DMS153 treated with DMSO at 0.1 percent for 48 hours (cell line): ENCODE data around the gene DUOX1.

ENCODE experiments used
- DNase-seq: peaks from one replicate; lab custom pipeline; 2025; ENCODE audit not compliant: unreplicated experiment; lab: John Stamatoyannopoulos, UW

The DUOX1 gene

DNA sequence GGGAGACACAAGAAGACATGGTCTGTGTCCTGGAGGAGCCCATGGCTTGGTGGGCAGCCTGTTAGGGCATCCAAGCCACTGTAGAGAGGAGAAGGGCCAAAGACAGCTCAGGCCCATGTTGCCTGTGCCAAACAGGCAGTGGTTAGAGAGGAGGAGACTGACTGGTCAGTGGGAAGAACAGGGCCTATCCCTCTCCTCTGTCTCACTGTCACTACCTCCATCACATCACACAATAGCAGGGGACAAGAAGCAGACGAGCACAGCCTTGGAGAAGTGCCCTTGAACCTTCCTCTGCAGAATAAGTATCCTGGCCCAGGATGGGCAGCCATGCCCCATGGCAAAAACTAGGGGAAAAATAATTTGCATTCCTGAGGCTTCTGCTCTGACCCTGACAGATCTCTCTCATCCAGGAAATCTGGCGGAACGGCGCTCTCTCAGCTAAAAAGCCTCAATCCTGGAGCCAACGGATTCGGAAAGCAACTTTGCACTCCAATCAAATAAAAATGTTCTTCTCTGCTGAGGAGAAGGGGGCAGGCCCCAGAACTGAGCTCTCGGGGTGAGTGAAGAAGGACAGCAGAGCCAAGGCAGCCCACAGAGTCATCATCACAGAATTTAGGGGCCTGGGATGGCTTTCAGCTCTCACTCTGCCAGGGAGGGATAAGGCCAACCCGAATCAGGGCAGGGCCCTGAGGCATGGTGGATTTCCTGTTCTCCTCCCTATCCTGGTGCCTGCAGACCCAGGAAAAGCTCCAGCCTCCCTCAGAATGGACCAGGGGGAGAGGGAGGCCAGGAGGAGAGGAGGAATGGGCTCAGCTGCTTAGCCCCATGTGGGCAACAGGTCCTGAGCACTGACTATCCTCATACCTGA lies 56.3 kb downstream of the DUOX1 start:
- DNase-seq, result no peak

DNA sequence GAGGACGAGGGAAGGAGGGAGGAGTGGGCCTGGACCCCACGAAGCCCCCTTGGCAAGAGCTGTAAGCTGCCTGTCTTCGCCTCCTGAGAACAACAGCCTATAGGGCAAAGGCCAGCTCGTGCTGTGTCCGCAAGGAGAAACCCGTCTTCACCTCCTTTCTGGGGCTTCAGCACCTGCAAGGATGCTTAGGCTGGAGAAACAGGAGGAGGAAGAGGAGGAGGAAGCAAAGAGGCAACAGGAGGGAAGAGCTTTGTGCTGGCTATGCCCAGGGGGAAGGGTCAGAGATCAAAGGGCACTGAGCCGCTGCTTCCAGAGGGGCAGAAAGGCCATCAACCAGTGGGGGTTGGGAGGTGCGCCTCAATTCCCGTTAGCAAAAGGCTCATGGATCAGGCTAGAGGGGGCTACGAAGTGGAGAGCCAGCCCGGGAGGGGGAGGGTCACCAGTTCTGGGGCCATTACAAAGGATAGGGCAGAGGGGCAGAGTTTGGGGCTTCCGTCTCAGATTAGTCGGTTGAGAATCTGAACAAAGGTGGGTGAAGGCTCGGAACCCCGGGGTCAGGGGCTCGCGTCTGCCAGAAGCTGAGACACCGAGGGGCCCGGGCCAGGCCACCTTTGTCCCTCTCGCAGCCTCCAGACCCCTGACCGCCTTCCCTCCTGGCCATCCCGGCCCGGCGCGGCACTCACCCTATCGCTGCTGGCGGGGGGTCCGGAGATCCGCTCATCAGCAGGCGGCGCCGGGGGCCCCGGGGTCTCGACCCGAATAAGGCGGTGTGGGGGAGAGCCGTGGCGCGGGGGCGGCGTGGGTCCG lies 57.2 kb downstream of the DUOX1 start:
- no peak for DNase-seq

- DNase-seq, result no peak
Measured at GRCh38 chr15:45187578-45187893, 57.7 kb downstream of the DUOX1 start.

- DNase-seq, result no peak
Measured at GRCh38 chr15:45187894-45188830, 58.4 kb downstream of the DUOX1 start, which contains the start of gene SHF. Gene SHF (minus strand): TSS chr15:45187966. CDS start chr15:45187951, 15 bp downstream.

- no peak for DNase-seq
Measured at GRCh38 chr15:45197512-45197911, 67.7 kb downstream of the DUOX1 start.

DNA sequence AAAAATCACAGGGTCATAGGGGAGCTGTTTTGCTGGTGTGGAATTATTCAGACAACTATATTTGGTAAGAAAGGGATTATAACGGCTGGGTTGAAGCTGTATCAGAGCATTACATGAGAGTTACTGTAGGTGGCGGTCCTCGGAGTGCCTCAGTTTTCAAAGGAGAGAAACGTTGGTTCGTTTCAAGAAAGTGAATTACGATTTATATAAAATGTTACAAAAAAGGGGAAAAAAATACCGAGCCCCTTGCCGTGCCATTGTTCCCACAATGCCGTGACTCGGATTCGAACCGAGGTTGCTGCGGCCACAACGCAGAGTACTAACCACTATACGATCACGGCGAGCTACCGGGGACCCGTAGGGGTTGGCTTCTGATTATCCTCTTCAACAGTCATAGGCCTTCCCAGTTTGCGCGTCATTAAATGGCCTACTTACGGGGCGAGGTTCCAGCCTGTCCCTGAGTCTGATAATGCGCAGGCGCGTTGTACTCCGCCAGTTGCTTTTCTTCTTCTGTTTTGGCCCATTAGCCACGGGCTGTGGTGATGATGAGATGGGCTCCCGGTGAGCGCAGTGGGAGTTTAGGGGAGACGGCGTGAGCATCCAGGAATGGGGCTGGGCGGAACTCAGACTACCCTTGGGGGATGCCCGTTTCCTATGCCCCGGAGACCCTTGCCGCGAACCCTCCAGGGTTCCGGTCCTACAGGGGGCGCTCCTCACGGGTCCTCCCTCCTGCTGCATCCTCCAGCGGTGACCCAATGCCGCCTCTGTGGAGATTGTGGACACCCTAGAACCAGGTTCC lies 68.7 kb downstream of the DUOX1 start:
- DNase-seq, result peak; percentile 72

DNA sequence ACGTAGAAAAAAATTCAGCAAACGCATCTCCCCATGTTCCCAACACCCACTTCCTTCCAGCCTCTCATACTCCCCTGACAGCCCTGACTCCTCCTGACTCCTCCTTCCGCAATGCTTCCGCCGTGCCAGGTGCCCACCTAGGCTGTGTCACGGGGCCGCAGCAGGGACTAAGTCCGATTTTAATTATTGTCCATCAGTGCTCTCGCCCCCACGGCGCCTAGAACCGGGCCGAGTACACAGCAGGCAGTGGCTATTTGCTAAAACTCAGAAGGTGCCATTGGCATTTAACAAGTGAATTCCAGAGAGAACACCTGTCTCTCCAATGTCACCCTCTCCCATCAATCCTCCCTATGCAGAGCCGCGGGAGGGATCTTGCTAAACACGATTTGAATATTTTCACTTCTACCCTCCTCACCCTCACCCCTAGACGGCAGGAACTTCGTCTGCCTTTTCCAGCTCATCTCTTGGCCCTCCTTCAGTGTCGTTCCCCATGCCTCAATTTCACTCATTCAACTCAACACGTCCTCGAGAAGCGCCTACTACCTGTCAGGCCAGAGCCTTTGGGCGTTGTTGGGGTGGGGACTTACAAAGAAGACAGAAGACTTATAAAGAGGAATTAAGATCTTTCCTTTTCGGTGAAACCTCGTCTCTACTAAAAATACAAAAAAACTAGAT lies 69.5 kb downstream of the DUOX1 start:
- DNase-seq, result peak; percentile 38

- DNase-seq, result peak; percentile 76
Measured at GRCh38 chr15:45200001-45200798, 70.4 kb downstream of the DUOX1 start.

DNA sequence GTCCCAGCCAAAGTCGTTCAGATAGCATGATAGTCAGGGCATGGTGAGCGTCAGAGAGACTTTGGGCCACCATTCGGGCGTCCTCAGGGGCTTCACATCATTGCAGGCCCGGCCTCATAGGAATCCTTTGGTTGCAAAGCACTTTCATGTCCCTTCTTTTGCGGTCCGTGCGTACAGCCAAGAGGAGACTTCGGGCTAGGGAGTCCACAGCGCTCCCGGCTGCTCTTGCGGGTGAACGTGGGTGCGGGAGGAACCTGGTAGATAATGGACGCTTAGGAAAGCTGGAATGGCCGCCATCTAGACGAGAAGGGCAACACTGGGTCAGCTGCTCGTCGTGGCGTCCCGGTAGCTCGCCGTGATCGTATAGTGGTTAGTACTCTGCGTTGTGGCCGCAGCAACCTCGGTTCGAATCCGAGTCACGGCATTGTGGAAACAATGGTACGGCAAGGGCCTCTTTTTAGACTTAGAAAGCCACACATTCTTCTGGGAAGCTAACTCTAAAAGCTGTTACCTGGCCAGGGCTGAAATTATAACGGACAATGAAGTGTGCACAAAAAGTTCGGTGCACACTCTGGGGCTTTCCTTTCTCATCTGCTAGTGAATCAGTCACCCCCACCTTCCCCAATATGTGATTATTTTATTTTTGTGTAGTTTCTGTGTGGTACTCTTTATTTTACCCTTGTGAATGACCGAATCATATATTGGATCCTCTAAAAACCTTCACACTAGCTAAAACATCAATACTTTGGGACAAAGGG lies 71.2 kb downstream of the DUOX1 start:
- peak; percentile 18 for DNase-seq

- no peak for DNase-seq
Measured at GRCh38 chr15:45201557-45201859, 71.7 kb downstream of the DUOX1 start.

GRCh38 chr15:45201869-45202268 lies 72.1 kb downstream of the DUOX1 start:
- DNase-seq, result no peak

- no peak for DNase-seq
Measured at GRCh38 chr15:45203182-45203581, 73.4 kb downstream of the DUOX1 start.

DNA sequence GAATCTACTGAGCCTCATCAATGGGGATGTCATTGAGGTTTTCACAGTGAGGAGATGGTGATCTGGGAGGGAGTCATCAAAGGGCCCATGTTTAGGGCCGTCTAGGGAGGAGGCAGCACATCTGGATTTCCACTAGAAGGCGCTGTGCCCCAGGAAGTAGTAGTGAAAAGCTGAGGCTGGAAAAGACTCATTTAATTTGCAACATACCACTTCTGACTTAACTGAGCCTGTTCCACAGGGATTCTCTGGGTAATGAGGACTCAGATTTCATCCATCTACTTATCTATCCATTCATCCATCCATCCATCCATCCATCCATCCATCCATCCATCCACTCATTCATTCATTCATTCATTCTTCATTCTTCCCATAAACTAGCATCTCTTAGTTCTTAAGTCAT lies 75.4 kb downstream of the DUOX1 start:
- peak; percentile 39 for DNase-seq

DNA sequence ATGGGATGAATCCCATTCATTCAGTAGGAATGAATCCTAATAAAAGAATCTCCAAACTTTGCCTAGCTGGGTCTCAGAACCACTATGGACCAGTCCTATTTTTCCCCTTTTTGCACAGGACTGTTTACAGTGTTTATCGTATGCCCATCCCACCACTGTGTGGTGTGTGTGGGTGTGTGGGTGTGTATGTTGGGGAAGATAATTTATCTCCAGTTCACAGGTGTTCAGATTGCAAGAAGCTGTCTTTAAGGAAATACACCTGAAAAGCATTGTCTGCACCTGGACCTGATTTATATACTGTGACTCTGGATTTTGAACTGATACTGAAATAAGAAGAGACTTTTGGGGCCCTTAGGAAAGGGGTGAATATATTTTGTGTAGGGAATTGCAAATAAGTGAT lies 82.7 kb downstream of the DUOX1 start:
- DNase-seq, result no peak
